ENCODE results near the gene CYP26C1.

- TF ChIP-seq, protein P1, sequence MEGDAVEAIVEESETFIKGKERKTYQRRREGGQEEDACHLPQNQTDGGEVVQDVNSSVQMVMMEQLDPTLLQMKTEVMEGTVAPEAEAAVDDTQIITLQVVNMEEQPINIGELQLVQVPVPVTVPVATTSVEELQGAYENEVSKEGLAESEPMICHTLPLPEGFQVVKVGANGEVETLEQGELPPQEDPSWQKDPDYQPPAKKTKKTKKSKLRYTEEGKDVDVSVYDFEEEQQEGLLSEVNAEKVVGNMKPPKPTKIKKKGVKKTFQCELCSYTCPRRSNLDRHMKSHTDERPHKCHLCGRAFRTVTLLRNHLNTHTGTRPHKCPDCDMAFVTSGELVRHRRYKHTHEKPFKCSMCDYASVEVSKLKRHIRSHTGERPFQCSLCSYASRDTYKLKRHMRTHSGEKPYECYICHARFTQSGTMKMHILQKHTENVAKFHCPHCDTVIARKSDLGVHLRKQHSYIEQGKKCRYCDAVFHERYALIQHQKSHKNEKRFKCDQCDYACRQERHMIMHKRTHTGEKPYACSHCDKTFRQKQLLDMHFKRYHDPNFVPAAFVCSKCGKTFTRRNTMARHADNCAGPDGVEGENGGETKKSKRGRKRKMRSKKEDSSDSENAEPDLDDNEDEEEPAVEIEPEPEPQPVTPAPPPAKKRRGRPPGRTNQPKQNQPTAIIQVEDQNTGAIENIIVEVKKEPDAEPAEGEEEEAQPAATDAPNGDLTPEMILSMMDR (IDR thresholded peaks at IDR 0.05), result no peak
- no peak for TF ChIP-seq POLR2A (IDR thresholded peaks at IDR 0.05)
Observed at GRCh38 chr10:93034426-93034825, 26.2 kb upstream of the CYP26C1 start.
